Measurements from ENCODE around the gene TFCP2. TPM values are rescaled to one million over a fixed set of nuclear protein-coding genes. Genes with fewer than 3 reads are reported as not detected.

Gene TFCP2
- total and polyA plus RNA-seq, 8 donors, result 6.7 to 56.2 (median 9.2) TPM

DNA sequence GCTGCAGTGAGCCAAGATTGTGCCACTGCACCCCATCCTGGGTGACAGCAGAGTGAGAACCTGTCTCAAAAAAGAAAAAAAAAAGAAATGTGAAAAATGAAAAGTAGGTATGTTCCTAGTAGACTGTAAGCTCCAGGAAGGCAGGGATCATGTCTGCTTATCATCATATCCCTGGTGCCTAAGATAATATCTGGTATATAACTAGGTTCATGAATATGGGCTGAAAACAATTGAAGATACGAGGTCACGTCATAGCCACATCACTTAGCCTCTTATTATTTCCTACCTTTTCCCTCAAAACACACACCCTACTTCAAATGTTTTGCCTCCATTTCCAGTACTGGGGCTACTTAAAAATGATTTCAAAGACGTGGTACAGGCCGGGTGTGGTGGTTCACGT, 42.0 kb upstream of the TFCP2 start:
- WGBS, 5 donors, result 90 to 96% (median 91%) methylated on average over 5 of the region's 5 CpGs
- Histone ChIP-seq H3K27me3 (no peaks in the 10 kb centered on the region), H3K4me1 (peaks cover 13 to 33% (median 23%) of the 10 kb centered on the region in 4 donors), H3K4me3 (no peak overlapping the region), H3K36me3 (peaks cover 0 to 12% (median 0%) of the 10 kb centered on the region in 4 donors), H3K9me3 (no peaks in the 10 kb centered on the region), H3K27ac (no peak overlapping the region)
- no peak for TF ChIP-seq POLR2A (IDR thresholded peaks at IDR 0.05)
- TF ChIP-seq POLR2AphosphoS5 (IDR thresholded peaks at IDR 0.05), result no peak
- no peak for TF ChIP-seq EP300 (IDR thresholded peaks at IDR 0.05)
- no peak for TF ChIP-seq CTCF (IDR thresholded peaks at IDR 0.05)
- intact Hi-C loops (cut with DNase I; ENCODE audit: low total_unique reads), result no loop called here
- no peak for DNase-seq

- Histone ChIP-seq H3K27ac (no peak overlapping the region), H3K4me1 (peaks cover 0 to 3% (median 1%) of the 10 kb centered on the region in 4 donors), H3K27me3 (no peaks in the 10 kb centered on the region), H3K4me3 (no peak overlapping the region), H3K9me3 (no peaks in the 10 kb centered on the region), H3K36me3 (peaks cover 0 to 45% (median 10%) of the 10 kb centered on the region in 4 donors)
- WGBS, 5 donors, result 45 to 86% (median 57%) methylated on average over 2 of the region's 2 CpGs
- intact Hi-C loops (cut with DNase I; ENCODE audit: low total_unique reads), result no loop called here
- DNase-seq, result no peak
- no peak for TF ChIP-seq CTCF (IDR thresholded peaks at IDR 0.05)
- no peak for TF ChIP-seq POLR2A (IDR thresholded peaks at IDR 0.05)
- TF ChIP-seq EP300 (IDR thresholded peaks at IDR 0.05), result no peak
- TF ChIP-seq POLR2AphosphoS5 (IDR thresholded peaks at IDR 0.05), result no peak
Observed at GRCh38 chr12:51210690-51211395, 37.9 kb upstream of the TFCP2 start.

- DNase-seq, result no peak
- no peak overlapping the region for H3K4me3 ChIP-seq
- no peaks in the 10 kb centered on the region for H3K4me1 ChIP-seq
- WGBS, 5 donors, result 93 to 96% (median 94%) methylated on average over 2 of the region's 2 CpGs
- no peaks in the 10 kb centered on the region for H3K9me3 ChIP-seq
- H3K27me3 ChIP-seq, result no peaks in the 10 kb centered on the region
- intact Hi-C loops (cut with DNase I; ENCODE audit: low total_unique reads), result no loop called here
- H3K36me3 ChIP-seq, result peaks cover 0 to 46% (median 11%) of the 10 kb centered on the region in 4 donors
- no peak overlapping the region for H3K27ac ChIP-seq
- TF ChIP-seq POLR2A (IDR thresholded peaks at IDR 0.05), result no peak
- TF ChIP-seq EP300 (IDR thresholded peaks at IDR 0.05), result no peak
- TF ChIP-seq POLR2AphosphoS5 (IDR thresholded peaks at IDR 0.05), result no peak
Observed at GRCh38 chr12:51209259-51209658, 36.3 kb upstream of the TFCP2 start.

DNA sequence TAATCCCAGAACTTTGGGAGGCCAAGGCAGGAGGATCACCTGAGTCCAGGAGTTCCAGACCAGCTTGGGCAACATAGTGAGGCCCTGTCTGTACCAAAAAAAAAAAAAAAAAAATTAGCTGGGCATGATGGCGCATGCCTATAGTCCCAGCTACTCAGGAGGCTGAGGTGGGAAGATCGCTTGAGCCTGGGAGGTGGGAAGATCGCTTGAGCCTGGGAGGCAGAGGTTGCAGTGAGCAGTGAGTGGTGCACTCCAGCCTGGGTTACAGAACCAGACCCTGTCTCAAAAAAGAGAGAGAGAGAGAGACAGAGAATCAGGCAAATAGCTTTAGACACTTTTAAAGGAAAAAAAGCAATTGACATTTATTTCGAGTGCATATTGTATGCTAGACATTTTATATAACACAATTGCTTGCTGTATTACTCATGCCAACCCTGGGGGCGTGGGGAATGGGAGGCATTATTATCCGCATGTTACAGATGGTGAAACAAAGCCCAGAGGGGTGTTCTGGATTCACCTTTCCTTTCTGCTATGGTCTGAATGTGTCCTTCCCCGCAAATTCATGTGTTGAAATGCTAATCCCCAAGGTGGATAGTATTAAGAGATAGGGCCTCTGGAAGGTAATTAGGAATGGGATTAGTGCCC, 35.2 kb upstream of the TFCP2 start:
- Histone ChIP-seq H3K4me1 (no peaks in the 10 kb centered on the region), H3K27me3 (no peaks in the 10 kb centered on the region), H3K36me3 (peaks cover 0 to 57% (median 20%) of the 10 kb centered on the region in 4 donors), H3K4me3 (no peak overlapping the region), H3K27ac (no peak overlapping the region), H3K9me3 (no peaks in the 10 kb centered on the region)
- DNase-seq, result no peak
- intact Hi-C loops (cut with DNase I; ENCODE audit: low total_unique reads), result no loop called here
- TF ChIP-seq CTCF (IDR thresholded peaks at IDR 0.05) (no peak), EP300 (IDR thresholded peaks at IDR 0.05) (no peak), POLR2A (IDR thresholded peaks at IDR 0.05) (no peak), POLR2AphosphoS5 (IDR thresholded peaks at IDR 0.05) (no peak)
- 90 to 95% (median 92%) methylated on average over 7 of the region's 7 CpGs for whole genome bisulfite sequencing, 5 donors
